ENCODE measurements around the gene PRKG2.

DNA sequence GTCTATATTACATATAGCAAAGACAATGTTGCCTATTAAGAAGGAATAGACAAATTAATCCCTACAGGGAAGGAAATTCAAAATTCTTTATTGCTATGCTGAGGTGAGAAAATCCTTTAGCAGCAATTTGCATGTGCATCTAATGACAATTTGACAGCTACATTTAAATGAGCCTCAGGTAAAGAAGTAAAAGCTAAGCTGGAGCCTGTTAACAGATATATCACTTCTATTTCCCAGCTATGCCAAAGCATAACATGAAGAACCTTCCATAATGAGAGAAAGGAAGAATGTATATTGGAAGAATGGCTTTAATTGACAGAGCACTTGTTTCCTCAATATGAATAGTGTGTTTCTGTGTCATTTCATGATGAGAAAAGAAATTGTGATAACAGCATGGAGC is 112.9 kb downstream of the PRKG2 start:
- TF ChIP-seq TCF7L2 (IDR thresholded peaks at IDR 0.05; ENCODE audit: low read depth, low read length): no peak
- TF ChIP-seq, protein P1, sequence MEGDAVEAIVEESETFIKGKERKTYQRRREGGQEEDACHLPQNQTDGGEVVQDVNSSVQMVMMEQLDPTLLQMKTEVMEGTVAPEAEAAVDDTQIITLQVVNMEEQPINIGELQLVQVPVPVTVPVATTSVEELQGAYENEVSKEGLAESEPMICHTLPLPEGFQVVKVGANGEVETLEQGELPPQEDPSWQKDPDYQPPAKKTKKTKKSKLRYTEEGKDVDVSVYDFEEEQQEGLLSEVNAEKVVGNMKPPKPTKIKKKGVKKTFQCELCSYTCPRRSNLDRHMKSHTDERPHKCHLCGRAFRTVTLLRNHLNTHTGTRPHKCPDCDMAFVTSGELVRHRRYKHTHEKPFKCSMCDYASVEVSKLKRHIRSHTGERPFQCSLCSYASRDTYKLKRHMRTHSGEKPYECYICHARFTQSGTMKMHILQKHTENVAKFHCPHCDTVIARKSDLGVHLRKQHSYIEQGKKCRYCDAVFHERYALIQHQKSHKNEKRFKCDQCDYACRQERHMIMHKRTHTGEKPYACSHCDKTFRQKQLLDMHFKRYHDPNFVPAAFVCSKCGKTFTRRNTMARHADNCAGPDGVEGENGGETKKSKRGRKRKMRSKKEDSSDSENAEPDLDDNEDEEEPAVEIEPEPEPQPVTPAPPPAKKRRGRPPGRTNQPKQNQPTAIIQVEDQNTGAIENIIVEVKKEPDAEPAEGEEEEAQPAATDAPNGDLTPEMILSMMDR (IDR thresholded peaks at IDR 0.05): no peak
- TF ChIP-seq POLR2AphosphoS5 (IDR thresholded peaks at IDR 0.05; ENCODE audit: low read depth, low read length): no peak
- no peak for TF ChIP-seq SIN3A (IDR thresholded peaks at IDR 0.05; ENCODE audit: borderline replicate concordance, insufficient read depth, low read depth, low read length)
- TF ChIP-seq, protein P2, sequence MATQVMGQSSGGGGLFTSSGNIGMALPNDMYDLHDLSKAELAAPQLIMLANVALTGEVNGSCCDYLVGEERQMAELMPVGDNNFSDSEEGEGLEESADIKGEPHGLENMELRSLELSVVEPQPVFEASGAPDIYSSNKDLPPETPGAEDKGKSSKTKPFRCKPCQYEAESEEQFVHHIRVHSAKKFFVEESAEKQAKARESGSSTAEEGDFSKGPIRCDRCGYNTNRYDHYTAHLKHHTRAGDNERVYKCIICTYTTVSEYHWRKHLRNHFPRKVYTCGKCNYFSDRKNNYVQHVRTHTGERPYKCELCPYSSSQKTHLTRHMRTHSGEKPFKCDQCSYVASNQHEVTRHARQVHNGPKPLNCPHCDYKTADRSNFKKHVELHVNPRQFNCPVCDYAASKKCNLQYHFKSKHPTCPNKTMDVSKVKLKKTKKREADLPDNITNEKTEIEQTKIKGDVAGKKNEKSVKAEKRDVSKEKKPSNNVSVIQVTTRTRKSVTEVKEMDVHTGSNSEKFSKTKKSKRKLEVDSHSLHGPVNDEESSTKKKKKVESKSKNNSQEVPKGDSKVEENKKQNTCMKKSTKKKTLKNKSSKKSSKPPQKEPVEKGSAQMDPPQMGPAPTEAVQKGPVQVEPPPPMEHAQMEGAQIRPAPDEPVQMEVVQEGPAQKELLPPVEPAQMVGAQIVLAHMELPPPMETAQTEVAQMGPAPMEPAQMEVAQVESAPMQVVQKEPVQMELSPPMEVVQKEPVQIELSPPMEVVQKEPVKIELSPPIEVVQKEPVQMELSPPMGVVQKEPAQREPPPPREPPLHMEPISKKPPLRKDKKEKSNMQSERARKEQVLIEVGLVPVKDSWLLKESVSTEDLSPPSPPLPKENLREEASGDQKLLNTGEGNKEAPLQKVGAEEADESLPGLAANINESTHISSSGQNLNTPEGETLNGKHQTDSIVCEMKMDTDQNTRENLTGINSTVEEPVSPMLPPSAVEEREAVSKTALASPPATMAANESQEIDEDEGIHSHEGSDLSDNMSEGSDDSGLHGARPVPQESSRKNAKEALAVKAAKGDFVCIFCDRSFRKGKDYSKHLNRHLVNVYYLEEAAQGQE (IDR thresholded peaks at IDR 0.05; ENCODE audit: insufficient read depth in 1 of 2, low read depth in 2 of 2, low read length in 1 of 2): no peak
